Retinal pigment epithelial cell (primary cell): Measurements from ENCODE around the gene ANKS1B.

ENCODE experiments used
- DNase-seq: peaks from one replicate; pipeline ENCODE4 v3.0.0-alpha.2; 2010; ENCODE audit warnings: low read depth
- H3K4me3 ChIP-seq: 2 replicates; pipeline ENCODE4 v1.5.1; 2011; ENCODE audit warnings: mild to moderate bottlenecking, low read length, control low read depth, moderate library complexity
- TF ChIP-seq, protein P1 (sequence below): conservative IDR thresholded peaks from 2 replicates; pipeline ENCODE4 v1.5.1; 2011; ENCODE audit warnings: low read depth, low read length, control low read depth, inconsistent platforms

ANKS1B gene

DNA sequence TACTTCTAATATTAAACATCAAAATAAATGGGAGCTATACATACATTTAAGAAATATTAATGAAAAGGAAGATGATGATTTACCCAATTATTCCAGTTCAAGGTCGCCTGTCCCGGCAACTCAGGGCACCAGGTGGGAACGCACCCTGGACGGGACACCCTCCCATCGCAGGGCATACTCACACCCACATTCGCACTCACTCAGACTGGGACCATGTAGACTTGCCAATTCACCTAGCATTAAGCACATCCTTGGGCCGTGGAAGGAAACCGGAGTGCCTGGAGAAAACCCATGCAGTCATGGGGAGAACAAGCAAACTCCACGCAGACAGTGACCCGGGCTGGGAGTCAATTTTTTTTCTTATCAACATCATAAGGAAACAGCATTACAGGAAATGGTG lies 864.8 kb downstream of the ANKS1B start:
- TF ChIP-seq, protein P1, sequence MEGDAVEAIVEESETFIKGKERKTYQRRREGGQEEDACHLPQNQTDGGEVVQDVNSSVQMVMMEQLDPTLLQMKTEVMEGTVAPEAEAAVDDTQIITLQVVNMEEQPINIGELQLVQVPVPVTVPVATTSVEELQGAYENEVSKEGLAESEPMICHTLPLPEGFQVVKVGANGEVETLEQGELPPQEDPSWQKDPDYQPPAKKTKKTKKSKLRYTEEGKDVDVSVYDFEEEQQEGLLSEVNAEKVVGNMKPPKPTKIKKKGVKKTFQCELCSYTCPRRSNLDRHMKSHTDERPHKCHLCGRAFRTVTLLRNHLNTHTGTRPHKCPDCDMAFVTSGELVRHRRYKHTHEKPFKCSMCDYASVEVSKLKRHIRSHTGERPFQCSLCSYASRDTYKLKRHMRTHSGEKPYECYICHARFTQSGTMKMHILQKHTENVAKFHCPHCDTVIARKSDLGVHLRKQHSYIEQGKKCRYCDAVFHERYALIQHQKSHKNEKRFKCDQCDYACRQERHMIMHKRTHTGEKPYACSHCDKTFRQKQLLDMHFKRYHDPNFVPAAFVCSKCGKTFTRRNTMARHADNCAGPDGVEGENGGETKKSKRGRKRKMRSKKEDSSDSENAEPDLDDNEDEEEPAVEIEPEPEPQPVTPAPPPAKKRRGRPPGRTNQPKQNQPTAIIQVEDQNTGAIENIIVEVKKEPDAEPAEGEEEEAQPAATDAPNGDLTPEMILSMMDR, result no peak
- DNase-seq, result no peak
- H3K4me3 ChIP-seq, result no peak overlapping the region

DNA sequence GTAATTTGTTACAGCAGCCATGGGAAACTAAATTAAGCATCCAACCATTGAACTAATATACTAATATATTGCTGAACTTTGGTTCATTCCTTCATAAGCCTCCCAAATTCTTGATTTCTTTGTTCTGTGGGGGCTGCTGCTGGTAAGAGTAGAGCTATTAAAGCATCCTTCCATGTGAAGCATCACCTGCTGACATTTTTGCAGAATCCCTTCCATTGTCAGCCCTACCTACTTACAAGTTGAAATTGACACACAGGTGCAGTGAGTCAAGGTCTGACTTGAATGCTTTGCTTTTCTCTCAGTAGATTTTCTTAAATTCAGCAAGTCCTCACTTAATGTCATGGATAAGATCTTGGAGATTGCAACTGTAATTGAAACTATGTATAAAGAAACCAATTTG lies 865.3 kb downstream of the ANKS1B start:
- no peak for DNase-seq
- TF ChIP-seq, protein P1, result no peak

DNA sequence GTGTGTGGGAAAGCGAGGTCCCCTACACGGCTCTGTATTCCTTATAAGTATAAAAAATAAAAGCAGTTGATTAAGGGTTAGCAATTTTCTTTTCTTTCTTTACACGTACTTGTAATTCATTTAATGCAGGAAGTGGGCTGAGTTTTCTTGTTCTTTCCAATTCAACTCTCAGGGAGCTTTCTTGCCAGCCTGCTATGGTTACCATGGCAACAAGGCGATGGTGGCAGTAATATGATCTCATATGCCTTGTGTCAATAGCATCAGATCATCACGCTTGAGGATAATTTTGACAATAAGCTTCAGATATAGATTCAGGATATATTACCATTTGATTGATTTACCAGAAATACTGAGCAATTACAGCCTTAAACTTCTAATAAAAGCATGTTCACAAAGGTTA lies 873.1 kb downstream of the ANKS1B start:
- TF ChIP-seq, protein P1, result no peak
- H3K4me3 ChIP-seq, result no peak overlapping the region
- no peak for DNase-seq

More for the DNA sequence above, 865.3 kb downstream of the ANKS1B start:
- H3K4me3 ChIP-seq, result no peak overlapping the region

DNA sequence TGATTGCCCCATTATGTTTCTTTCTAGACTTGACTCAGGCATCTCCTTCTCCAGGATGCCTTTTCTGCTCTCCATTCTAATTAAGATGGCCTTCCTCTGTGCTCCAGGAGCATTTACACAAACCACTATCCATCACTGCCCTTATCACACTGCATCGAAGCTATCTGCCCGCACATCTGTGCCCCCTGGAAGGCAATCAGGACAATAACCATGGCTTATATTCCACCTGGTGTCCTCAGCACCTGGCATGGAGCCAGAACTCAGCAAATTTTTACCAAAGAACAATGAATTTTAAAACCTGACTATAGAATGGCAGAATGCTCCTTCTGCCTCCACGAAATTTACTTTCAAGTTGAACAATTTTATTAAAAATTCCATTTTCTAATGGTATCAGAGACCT lies 873.9 kb downstream of the ANKS1B start:
- TF ChIP-seq, protein P1, result no peak
- no peak overlapping the region for H3K4me3 ChIP-seq
- no peak for DNase-seq

DNA sequence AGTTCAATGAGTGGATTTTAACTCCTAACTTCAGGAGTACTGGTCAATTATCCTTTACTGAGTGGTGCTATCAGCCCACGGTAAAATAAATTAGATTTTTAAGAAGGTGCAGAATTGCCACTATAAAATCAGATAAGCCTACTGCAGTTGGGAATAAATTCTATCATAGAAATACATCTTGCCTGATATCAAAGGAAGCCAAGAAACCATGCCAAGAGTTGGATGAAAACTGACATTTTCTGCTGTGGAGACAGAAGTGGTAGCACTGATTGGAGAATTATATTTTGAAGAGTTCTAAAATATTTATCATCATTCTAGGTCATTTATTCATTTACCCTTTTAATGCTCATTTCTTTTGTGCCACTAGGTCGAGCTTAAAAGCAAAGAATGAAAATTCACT lies 874.5 kb downstream of the ANKS1B start:
- DNase-seq, result no peak
- no peak overlapping the region for H3K4me3 ChIP-seq
- TF ChIP-seq, protein P1, result no peak

DNA sequence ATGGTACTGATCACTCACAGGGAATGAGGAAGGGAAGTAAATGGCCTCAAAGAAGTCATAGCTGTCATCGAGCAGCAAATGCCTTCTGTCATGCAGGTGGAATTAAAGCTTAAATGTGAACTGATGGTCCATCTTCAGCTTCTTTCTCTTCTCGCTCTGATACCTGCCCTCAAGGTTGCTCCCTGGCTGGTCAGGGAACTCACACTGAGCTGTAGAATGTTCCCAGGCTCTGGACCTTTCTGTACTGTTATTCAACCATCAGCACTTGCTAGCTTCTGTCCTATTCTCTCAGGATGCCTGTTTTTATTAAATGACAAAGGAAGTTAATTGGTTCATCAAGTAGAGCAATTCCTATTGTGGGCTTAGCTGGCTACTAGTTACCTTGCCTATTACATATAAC lies 875.8 kb downstream of the ANKS1B start:
- TF ChIP-seq, protein P1, result no peak
- no peak overlapping the region for H3K4me3 ChIP-seq
- no peak for DNase-seq

DNA sequence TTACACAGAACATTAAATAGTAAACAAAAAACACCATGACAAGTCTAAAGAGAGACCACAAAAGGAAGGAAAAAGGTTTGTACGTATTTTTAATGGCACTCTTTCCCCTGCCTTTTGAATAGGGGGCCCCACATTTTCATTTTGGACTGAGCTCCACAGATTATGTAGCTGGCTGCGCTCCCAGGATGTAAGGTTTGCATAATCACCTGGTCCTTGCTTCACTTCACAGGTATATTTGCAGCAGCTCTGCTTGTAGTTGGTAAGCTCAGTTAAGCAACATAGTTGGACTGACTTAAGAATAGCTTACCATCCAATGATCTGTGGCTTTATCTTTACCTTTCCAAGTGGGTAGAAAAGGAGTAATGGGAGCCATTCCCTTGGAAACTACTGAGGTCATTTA lies 885.0 kb downstream of the ANKS1B start:
- no peak overlapping the region for H3K4me3 ChIP-seq
- TF ChIP-seq, protein P1, result no peak
- DNase-seq, result no peak
